Esophagus muscularis mucosa (tissue), 3 donors: ENCODE measurements around the gene SURF4.

ENCODE experiments used
- CTCF ChIP-seq, 3 experiments: fragments of 200-600 bp in 2 of 3; fragments of 450-650 bp in 1 of 3; sonication (generic) in 2 of 3; IDR thresholded peaks; one replicate each; pipeline ENCODE4 v1.5.1; 2017 to 2019; ENCODE audit warnings: antibody characterized with exemption in 3 of 3, mild to moderate bottlenecking in 2 of 3, moderate library complexity in 1 of 3
- EP300 ChIP-seq: sonication (generic); formaldehyde crosslinking; IDR thresholded peaks from one replicate; pipeline ENCODE4 v1.6.1; 2017; ENCODE audit warnings: antibody characterized with exemption

- TF ChIP-seq CTCF (IDR thresholded peaks at IDR 0.05) (no peak), EP300 (no peak)
Measured at GRCh38 chr9:133385452-133385851, 9.6 kb upstream of the SURF4 start.
